ENCODE measurements around the gene FCER1G. TPM values are rescaled to one million over a fixed set of nuclear protein-coding genes. Genes with fewer than 3 reads are reported as not detected.
"Not testable (repeated sequence)": the region's sequence is repeated elsewhere in the genome, so short reads cannot be mapped to it uniquely, and the experiment has no call there.

The FCER1G gene
- total RNA-seq, 1 donor from 2014 or later, result 64.8 TPM

DNA sequence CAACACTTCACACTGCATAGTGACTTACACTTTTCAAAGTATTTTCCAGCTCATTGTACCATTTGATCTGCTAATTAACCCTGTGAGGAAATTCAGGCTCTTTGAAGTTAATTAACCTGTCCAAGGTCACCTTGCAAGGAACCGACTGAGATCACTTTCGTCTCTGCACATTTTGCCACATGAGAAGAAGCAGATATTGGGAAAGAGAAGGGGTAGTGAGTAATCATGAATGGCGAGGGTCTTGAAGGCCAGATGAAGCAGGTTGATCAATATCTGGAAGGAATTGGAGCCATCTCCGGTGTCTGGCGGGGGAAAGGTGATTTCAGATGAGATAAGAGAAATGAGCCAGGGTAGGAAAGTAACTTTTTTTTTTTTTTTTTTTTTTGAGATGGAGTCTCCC is 4.9 kb downstream of the FCER1G start:
- H3K36me3 ChIP-seq, result no peaks in the 10 kb centered on the region
- H3K4me1 ChIP-seq, result peaks cover 2% of the 10 kb centered on the region
- intact Hi-C loops (cut with DNase I), result no loop called here
- DNase-seq (ENCODE audit: extremely low spot score in 2 of 2), result no peak
- H3K27me3 ChIP-seq, result no peaks in the 10 kb centered on the region
- H3K9me3 ChIP-seq, result no peaks in the 10 kb centered on the region
- no peak overlapping the region for H3K27ac ChIP-seq
- TF ChIP-seq, protein P1, sequence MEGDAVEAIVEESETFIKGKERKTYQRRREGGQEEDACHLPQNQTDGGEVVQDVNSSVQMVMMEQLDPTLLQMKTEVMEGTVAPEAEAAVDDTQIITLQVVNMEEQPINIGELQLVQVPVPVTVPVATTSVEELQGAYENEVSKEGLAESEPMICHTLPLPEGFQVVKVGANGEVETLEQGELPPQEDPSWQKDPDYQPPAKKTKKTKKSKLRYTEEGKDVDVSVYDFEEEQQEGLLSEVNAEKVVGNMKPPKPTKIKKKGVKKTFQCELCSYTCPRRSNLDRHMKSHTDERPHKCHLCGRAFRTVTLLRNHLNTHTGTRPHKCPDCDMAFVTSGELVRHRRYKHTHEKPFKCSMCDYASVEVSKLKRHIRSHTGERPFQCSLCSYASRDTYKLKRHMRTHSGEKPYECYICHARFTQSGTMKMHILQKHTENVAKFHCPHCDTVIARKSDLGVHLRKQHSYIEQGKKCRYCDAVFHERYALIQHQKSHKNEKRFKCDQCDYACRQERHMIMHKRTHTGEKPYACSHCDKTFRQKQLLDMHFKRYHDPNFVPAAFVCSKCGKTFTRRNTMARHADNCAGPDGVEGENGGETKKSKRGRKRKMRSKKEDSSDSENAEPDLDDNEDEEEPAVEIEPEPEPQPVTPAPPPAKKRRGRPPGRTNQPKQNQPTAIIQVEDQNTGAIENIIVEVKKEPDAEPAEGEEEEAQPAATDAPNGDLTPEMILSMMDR (IDR thresholded peaks at IDR 0.05), result no peak
- no peak for TF ChIP-seq POLR2A (IDR thresholded peaks at IDR 0.05)
- TF ChIP-seq POLR2AphosphoS5 (IDR thresholded peaks at IDR 0.05; ENCODE audit: insufficient read depth in 1 of 2, low read depth in 1 of 2), result no peak
- no peak overlapping the region for H3K4me3 ChIP-seq

DNA sequence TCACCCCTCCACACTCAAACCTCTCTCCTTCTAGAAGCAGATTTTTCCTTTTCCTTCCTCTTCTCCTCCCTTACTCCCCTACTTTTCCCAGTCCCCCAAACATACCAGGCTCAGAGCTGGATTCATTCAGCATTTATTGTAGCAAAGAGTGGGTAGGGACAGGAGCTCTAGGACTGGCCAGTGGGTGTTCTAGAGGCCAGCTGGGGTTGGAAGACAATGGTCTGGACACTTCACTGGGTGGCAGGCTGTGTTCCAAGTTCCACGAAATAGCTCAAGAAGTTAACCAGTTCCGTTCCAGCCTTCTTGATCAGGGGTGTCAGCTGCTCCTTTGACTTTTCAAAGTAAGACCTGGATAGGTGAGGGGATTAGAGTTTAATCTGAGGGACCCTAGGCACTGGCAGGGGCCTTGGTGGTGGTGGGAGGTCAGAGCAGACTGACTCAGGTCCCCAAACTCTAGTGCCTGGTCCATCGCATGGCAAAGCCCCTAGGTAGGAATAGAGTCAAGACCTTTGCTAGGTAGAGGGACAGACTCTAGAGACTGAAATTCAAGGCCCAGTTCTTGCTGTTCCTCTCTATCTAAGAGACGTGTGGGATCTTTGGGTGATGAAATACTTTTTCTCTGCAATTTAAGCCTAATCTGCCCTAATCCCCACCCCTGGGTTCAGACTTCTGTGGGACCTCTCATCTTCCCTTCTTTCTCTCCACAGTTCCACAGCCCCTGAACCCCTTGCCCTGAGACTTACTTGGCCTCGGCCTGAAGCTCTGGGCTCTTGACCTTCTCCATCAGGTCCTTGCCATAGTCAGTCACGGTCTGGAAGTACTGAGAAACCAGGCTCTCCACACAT is 7.3 kb downstream of the FCER1G start:
- Histone ChIP-seq H3K4me3 (no peak overlapping the region), H3K9me3 (no peaks in the 10 kb centered on the region), H3K27me3 (no peaks in the 10 kb centered on the region), H3K27ac (no peak overlapping the region), H3K36me3 (no peaks in the 10 kb centered on the region), H3K4me1 (peaks cover 21% of the 10 kb centered on the region)
- DNase-seq (ENCODE audit: extremely low spot score in 2 of 2), result no peak
- intact Hi-C loops (cut with DNase I), result no loop called here
- no peak for TF ChIP-seq POLR2AphosphoS5 (IDR thresholded peaks at IDR 0.05; ENCODE audit: insufficient read depth in 1 of 2, low read depth in 1 of 2)
- no peak for TF ChIP-seq POLR2A (IDR thresholded peaks at IDR 0.05)
- TF ChIP-seq, protein P1 (IDR thresholded peaks at IDR 0.05), result no peak

DNA sequence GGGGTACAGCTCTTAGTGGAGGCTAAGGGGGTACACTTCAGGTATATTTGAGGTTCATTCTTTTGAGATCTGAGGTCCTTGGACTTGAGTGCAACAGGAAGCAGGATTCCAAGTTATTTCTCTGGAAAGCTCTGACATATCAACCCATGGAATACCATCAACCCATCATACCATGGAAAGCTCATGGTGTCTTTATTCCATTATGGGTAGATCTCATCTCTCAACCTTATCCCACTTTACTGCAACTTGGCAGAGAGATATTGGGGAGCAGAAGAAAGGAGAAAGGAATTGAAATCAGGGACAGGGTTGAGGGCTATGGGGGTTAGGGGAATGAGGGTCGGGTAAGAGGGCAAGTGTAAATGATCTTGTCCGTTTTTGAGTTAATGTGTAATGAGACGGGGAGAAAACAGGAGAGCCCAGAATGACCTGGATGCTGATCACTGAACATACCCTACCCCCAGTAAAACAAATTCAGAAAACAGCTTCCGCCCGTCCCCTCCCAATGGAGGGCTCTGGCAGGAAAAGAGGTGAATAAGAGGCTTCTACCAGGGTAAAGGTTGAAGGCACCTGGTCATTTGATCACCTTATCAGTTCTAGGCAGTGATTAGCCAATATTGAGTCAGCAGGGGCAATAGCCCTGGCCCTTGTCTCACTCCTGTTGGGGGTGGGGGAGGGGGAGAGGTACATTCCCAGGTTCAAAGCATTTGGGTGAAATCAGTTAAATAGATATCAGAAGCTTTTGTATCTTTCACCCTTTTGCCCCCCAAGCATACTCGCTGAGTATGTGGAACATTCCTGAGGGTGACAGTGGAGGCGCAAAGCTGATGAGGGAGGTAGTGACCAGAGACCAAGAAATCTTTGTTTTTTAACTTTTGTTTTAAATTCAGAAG is 9.0 kb downstream of the FCER1G start:
- DNase-seq (ENCODE audit: extremely low spot score in 2 of 2), result no peak
- H3K36me3 ChIP-seq, result peaks cover 0 to 12% of the 10 kb centered on the region in 2 donors
- no peak overlapping the region for H3K4me3 ChIP-seq
- H3K27me3 ChIP-seq, result no peaks in the 10 kb centered on the region
- TF ChIP-seq, protein P1 (IDR thresholded peaks at IDR 0.05), result no peak
- TF ChIP-seq POLR2A (IDR thresholded peaks at IDR 0.05) (no peak), POLR2AphosphoS5 (IDR thresholded peaks at IDR 0.05; ENCODE audit: insufficient read depth in 1 of 2, low read depth in 1 of 2) (no peak)
- H3K27ac ChIP-seq, result no peak overlapping the region
- intact Hi-C loops (cut with DNase I), result no loop called here
- H3K9me3 ChIP-seq, result no peaks in the 10 kb centered on the region
- peaks cover 30% of the 10 kb centered on the region for H3K4me1 ChIP-seq

DNA sequence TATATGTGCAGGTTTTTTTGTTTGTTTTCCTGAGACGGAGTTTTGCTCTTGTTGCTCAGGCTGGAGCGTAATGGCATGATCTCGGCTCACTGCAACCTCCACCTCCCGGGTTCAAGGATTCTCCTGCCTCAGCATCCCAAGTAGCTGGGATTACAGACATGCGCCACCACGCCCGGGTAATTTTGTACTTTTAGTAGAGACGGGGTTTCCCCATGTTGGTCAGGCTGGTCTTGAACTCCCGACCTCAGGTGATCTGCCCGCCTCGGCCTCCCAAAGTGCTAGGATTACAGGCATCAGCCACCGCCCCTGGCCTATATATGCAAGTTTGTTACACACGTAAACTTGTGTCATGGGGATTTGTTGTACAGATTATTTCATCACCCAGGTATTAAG is 9.6 kb downstream of the FCER1G start:
- intact Hi-C loops (cut with DNase I), result loop anchor here (5.0 kb wide), 1 partner anchor 158 kb away; no protein-coding TSS in a partner anchor

DNA sequence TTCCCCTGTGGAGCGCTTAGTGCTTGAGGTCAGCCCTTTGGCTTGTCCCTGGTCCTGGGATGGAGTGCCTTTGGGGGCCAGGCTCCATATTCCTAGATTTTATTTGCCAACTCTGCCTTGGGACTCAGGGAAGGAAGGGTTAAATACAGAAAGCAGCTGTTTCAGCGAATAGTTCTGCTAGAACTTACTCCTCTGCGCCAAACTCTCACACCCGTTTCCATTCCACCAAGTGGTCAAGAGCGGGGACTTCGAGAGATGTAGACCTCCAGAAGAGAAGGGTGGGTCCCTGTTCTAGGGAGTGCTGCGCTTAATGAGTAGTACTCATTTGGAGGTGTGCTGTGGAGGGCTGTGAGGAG is 10.1 kb downstream of the FCER1G start:
- Histone ChIP-seq H3K4me1 (peaks cover 30% of the 10 kb centered on the region), H3K27me3 (no peaks in the 10 kb centered on the region), H3K4me3 (no peak overlapping the region), H3K36me3 (peaks cover 0 to 15% of the 10 kb centered on the region in 2 donors), H3K27ac (peak overlapping the region; percentile 80), H3K9me3 (no peaks in the 10 kb centered on the region)
- DNase-seq (ENCODE audit: extremely low spot score in 2 of 2), result no peak
- no peak for TF ChIP-seq POLR2A (IDR thresholded peaks at IDR 0.05)
- TF ChIP-seq, protein P1 (IDR thresholded peaks at IDR 0.05), result no peak
- TF ChIP-seq POLR2AphosphoS5 (IDR thresholded peaks at IDR 0.05; ENCODE audit: insufficient read depth in 1 of 2, low read depth in 1 of 2), result no peak
- intact Hi-C loops (cut with DNase I), result loop anchor here (5.0 kb wide), 1 partner anchor 157 kb away; no protein-coding TSS in a partner anchor

More for the DNA sequence above, 9.6 kb downstream of the FCER1G start:
- Histone ChIP-seq H3K4me1 (peaks cover 30% of the 10 kb centered on the region), H3K36me3 (peaks cover 0 to 15% of the 10 kb centered on the region in 2 donors)
- H3K9me3 ChIP-seq; H3K27me3 ChIP-seq; H3K4me3 ChIP-seq; DNase-seq (ENCODE audit: extremely low spot score in 2 of 2); H3K27ac ChIP-seq: not testable (repeated sequence)
